ENCODE measurements around the gene KLHL35. TPM values are rescaled to one million over a fixed set of nuclear protein-coding genes. Genes with fewer than 3 reads are reported as not detected.

The KLHL35 gene
- polyA plus RNA-seq, 3 donors from 2014 or later: 0.41 to 1.6 TPM; not detected in 1

DNA sequence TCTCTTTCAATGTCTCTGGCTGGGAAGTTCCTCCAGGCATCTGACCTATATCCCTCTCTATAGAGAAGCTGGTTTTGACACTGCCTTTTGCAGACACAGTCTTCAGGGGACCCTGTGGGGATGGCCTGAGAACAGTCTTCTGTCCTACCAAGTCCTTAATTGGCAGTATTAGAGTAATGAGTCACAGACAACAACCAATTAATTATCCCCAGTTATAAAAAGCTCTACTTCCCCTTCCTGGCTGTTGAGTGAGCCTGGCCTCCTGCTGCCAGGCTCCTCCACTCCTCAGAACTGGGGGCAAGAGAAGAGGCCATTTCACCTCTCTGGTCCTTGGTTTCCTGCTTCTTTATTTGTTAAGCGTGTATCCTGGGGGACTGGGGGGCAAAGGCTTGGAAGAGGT, 41.2 kb upstream of the KLHL35 start:
- Mint-ChIP-seq H3K36me3 (peaks cover 0 to 13% (median 0%) of the 10 kb centered on the region in 3 donors), H3K27me3 (ENCODE audit: low read depth in 3 of 3) (peaks cover 0 to 4% (median 0%) of the 10 kb centered on the region in 3 donors), H3K4me1 (peaks cover 13 to 16% of the 10 kb centered on the region in 2 donors), H3K27ac (no peak overlapping the region), H3K9me3 (no peaks in the 10 kb centered on the region), H3K4me3 (no peak overlapping the region)
- no peak for DNase-seq

DNA sequence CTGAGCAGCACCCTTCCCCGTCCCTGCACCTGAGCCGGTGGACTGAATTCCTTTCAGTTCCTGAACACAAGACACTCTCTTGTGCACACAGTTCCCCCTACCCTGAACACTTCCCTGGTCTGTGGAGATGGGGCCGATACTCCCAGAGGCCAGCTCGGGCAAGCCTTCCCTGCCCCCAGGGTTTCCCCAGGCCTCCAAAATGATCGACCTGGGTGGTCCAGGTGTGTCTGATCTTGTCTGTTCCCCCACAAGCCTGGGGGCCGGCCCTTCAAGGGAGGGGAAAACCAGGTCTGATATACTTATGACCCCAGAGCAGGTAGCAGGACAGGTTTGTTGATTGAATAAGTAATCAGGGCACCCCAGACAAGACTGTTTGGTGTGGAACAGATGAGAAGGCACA, 40.7 kb upstream of the KLHL35 start:
- Mint-ChIP-seq H3K27me3 (ENCODE audit: low read depth in 3 of 3) (peaks cover 0 to 4% (median 0%) of the 10 kb centered on the region in 3 donors), H3K27ac (no peak overlapping the region), H3K9me3 (no peaks in the 10 kb centered on the region), H3K36me3 (peaks cover 0 to 13% (median 0%) of the 10 kb centered on the region in 3 donors), H3K4me3 (no peak overlapping the region), H3K4me1 (peaks cover 13 to 16% of the 10 kb centered on the region in 2 donors)
- DNase-seq: no peak

DNA sequence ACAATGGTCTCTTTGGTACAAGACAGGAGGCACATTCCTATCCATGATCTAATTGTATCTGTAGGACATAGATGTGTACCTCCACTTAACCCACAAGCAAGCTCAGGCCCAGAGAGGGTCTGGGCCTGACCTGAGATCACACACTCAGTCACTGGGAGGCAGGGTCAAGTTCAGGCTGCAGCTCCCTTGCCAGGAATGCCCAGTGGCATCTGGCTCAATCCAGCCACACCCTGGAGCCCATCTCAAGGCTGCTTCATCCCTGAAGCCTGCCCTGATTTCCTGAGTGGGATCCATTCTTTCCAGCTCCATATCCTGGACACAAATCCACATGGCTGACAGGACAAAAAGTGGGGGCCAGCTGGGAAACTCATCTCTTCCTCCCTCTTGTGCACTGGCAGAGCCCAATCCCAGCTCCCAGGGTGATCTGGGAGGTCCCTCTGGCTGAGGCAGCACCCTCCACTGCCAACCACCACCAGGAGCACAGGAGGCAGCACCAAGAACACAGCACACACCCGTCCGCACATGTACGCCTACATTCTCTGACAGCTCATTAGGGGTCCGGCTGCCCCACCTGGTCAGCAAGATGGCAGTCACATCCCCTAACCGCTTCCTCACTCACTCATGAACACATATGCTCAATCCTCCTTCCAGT, 39.2 kb upstream of the KLHL35 start:
- H3K27me3 Mint-ChIP-seq (ENCODE audit: low read depth in 3 of 3): peaks cover 0 to 4% (median 0%) of the 10 kb centered on the region in 3 donors
- H3K4me3 Mint-ChIP-seq: no peak overlapping the region
- no peaks in the 10 kb centered on the region for H3K9me3 Mint-ChIP-seq
- no peak overlapping the region for H3K27ac Mint-ChIP-seq
- peaks cover 13 to 16% of the 10 kb centered on the region in 2 donors for H3K4me1 Mint-ChIP-seq
- DNase-seq: no peak
- H3K36me3 Mint-ChIP-seq: peaks cover 0 to 10% (median 0%) of the 10 kb centered on the region in 3 donors

DNA sequence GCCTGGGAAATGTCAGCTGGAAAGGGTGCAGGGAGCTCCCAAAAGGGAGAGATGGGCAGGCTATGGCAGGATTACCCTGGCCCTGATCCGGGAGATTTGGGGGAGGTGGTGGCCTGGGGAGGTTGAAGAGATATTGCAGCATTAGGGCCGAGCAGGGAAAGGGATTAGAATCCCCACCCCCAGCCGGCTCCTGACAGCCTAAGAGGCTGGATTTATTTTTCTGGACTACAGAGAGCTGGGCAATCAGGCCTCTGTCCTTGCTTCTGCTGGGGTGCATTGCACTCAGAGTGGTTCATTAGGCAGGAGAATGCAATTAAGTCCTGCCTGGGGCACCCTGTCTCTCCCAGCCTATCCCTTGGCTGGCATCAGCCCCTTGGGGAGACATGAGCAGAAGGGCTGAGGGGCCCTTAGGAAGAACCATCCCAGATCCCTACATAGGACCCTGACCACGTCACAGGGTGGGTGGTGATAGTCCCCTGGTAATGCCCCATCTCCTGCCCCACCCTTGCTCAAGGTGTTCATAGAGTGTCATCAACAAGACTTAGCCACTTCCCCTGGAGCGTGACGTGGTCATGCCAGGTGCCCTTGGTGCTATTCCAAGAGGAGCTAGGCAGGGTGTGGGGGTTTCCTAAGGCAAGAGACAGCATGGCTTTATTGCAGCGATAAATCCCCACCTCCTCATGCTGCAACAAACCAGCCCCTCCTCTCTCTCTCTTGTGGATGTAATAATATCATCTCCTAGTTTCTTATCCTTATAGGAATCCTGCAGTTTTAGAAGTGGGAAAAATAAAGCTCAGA, 38.4 kb upstream of the KLHL35 start:
- DNase-seq: no peak
- H3K27ac Mint-ChIP-seq: peak overlapping the region in 1 of 6 donors; percentile 8
- H3K9me3 Mint-ChIP-seq: no peaks in the 10 kb centered on the region
- peaks cover 0 to 4% (median 0%) of the 10 kb centered on the region in 3 donors for H3K27me3 Mint-ChIP-seq (ENCODE audit: low read depth in 3 of 3)
- H3K4me1 Mint-ChIP-seq: peaks cover 13 to 16% of the 10 kb centered on the region in 2 donors
- H3K36me3 Mint-ChIP-seq: peaks cover 0 to 10% (median 0%) of the 10 kb centered on the region in 3 donors
- H3K4me3 Mint-ChIP-seq: no peak overlapping the region

DNA sequence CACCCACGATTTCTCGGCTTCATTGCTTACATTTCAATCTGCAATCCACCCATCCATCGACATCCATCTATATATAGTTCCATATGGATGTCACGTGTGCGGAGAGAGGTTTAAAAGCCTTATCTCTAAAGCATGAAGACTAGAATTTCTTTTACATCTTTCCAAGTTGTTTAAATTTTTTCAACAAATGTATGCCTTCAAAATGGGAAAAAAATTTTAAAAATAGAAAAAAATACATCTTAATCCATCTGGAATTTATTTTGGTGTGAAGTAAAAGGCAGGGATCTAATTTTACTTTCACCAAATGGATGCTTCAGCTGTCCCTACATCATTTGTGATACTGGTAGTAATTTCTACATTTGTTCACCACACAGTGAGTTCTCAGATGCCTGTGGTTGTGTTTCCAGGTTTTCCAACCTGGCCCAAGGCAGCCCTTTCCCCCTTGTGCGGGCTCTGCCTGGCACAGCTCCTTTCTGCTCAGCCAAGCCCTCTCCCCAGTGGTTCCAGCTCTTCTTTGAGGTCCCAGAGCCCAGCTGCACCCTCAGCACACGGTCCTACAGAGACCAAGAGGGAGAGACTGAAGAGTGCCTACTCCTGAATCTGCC, 37.6 kb upstream of the KLHL35 start:
- H3K9me3 Mint-ChIP-seq: no peaks in the 10 kb centered on the region
- no peak for DNase-seq
- no peak overlapping the region for H3K27ac Mint-ChIP-seq
- H3K4me3 Mint-ChIP-seq: no peak overlapping the region
- H3K27me3 Mint-ChIP-seq (ENCODE audit: low read depth in 3 of 3): peaks cover 0 to 4% (median 4%) of the 10 kb centered on the region in 3 donors
- peaks cover 8 to 9% of the 10 kb centered on the region in 2 donors for H3K4me1 Mint-ChIP-seq
- peaks cover 0 to 10% (median 0%) of the 10 kb centered on the region in 3 donors for H3K36me3 Mint-ChIP-seq

DNA sequence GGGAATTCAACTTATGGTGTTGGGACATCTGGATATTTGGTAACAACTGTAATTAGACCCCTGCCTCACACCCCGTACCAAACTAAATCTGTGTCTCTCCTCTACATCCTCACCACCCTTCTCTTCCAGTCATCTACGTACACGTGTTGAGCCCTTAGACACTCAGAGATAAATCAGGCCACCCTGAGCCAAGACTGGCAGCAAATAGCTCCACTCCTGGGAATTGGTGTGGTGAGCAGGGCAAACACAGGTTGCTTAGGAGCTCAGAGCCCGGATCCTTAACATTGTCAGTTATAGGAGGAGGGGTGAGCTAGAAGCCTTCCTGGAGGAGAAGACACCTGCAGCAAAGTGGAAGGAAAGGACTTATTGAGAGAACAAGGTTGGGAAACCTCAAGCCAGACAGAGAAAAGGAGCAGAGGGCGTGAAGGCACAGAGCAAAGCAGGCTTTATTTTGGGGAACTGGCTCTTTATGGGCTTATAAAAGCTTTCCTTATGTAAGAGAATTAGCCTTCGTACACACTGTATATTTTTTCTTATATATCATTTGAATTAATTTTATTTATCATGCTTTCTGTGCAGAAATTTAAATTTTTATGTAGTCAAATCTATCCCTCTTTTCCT, 36.9 kb upstream of the KLHL35 start:
- Mint-ChIP-seq H3K9me3 (no peaks in the 10 kb centered on the region), H3K4me1 (peaks cover 2% of the 10 kb centered on the region in 2 donors), H3K36me3 (peaks cover 0 to 9% (median 0%) of the 10 kb centered on the region in 3 donors), H3K27me3 (ENCODE audit: low read depth in 3 of 3) (peaks cover 0 to 4% (median 4%) of the 10 kb centered on the region in 3 donors), H3K4me3 (no peak overlapping the region), H3K27ac (no peak overlapping the region)
- no peak for DNase-seq

DNA sequence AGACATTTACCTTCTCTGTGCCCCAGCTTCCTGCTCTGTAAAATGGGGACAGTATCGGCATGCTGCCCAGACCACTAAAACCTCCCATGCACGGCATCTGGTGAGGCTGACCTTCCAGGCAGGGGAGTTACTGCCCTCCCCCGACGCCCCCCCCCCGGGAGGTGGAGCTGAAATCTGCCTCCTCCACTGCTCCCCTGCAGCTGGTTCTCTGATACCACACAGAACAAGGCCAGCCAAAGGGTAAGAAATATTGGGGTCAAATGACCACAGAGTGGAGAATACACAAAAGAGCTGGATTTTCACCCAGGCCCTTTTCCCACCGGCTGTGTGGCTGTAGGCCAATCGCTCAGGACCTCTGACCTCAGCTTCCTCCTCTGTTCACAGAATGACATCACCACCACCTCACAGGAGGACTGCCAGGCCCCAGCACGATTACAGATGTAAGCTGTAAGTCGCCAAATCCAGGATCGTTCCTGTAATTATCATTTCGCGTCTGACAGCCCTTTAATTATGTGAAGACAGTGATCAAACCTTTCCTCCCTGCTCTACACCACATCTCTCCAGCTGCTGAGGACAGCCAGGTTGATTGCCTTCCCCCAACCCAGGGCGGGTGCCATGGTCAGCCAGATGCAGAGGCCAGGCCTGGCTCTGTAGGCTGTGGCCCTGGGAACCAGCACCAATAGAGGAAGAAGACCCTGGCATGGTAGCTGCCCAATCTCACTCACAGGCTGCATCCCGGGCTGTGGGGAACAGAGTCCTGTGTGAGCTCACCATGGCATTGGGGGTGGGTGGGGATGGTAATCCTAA, 35.7 kb upstream of the KLHL35 start:
- DNase-seq: no peak
- no peaks in the 10 kb centered on the region for H3K9me3 Mint-ChIP-seq
- H3K36me3 Mint-ChIP-seq: peaks cover 0 to 6% (median 0%) of the 10 kb centered on the region in 3 donors
- no peaks in the 10 kb centered on the region for H3K4me1 Mint-ChIP-seq
- H3K27ac Mint-ChIP-seq: no peak overlapping the region
- H3K27me3 Mint-ChIP-seq (ENCODE audit: low read depth in 3 of 3): peaks cover 0 to 4% (median 3%) of the 10 kb centered on the region in 3 donors
- H3K4me3 Mint-ChIP-seq: no peak overlapping the region

DNA sequence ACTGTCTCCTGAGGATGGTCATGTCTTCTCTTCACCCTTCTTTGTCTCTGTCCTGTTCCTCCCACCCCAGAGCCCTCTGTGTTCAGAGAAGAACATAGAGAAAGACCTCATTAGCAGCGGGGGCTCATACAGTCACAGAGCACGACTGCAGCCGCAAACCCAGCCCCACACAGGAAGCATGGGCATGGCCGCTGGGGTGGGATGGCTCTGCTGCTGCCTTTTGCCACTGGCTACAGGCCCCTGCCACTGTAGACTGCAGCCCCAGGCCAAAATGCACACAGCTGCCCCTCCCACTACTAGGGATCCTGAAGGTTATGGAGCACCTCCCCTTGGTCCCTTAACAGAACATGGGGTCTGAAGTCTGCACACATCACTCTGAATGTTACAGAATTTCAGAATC, 34.9 kb upstream of the KLHL35 start:
- no peak overlapping the region for H3K4me3 Mint-ChIP-seq
- DNase-seq: no peak
- no peaks in the 10 kb centered on the region for H3K4me1 Mint-ChIP-seq
- H3K36me3 Mint-ChIP-seq: peaks cover 0 to 6% (median 0%) of the 10 kb centered on the region in 3 donors
- H3K27ac Mint-ChIP-seq: no peak overlapping the region
- H3K9me3 Mint-ChIP-seq: no peaks in the 10 kb centered on the region
- H3K27me3 Mint-ChIP-seq (ENCODE audit: low read depth in 3 of 3): peaks cover 0 to 4% (median 3%) of the 10 kb centered on the region in 3 donors

DNA sequence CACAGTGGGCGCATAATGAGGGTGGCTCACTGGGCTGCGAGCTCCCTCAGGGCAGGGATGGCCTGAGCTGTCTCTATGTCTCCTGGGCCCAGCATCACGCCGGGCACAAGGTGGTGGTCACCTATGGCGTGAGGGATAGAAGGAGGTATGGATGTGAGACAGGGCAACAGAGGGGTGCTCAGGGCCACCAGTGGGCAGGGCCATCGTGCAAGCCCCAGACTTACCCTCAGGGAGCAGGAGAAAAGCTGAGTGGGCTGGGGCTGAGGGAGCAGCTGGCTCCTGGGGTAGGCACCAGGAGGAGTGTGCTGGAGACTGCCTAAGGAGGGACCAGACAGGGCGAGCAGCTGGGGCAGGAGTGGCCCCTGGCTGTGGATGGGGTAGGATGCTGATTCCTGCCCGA, 34.3 kb upstream of the KLHL35 start:
- H3K4me1 Mint-ChIP-seq: no peaks in the 10 kb centered on the region
- H3K36me3 Mint-ChIP-seq: peaks cover 0 to 6% (median 0%) of the 10 kb centered on the region in 3 donors
- DNase-seq: no peak
- no peak overlapping the region for H3K27ac Mint-ChIP-seq
- H3K27me3 Mint-ChIP-seq (ENCODE audit: low read depth in 3 of 3): peaks cover 0 to 4% (median 3%) of the 10 kb centered on the region in 3 donors
- H3K9me3 Mint-ChIP-seq: no peaks in the 10 kb centered on the region
- H3K4me3 Mint-ChIP-seq: no peak overlapping the region

DNA sequence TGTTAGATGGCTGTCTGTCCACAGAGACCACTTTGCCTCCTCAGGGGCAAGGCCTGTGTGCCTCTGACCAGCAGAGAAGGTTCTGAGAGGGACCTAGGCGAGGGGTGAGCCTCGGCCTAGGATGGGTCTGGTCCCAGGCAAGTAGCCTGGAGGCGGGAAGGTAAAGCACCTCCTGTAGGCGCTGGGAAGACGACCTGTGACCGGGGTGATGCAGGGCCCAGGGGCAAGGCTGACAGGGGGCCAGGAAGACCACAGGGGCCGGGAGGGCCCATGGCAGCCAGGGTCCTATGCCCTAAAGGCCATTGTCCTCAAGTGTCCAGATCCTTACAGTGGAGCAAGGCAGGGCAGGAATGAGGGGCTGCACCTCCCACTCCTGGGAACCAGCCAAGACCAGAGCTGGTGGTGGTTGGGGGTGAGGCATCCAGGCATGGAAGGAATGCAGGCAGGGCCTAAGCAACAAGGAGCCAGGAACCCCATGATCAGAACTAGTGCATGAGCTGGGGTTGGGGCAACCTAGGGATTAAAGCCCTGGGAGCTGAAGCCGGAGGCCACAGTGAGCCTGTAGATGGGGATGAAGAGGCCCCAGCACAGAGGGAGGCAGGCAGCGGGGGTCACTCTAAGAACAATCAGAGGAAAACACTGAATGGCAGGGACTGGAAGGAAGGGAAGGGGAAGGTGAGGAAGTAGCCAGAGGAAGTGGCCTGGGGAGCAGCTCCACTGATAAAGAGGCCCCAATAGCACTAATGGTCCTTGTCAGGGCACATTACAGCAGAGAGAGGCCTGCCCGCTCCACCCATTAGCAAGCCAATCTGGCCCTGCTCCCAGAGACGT, 32.9 kb upstream of the KLHL35 start:
- Mint-ChIP-seq H3K27me3 (ENCODE audit: low read depth in 3 of 3) (peaks cover 0 to 4% (median 3%) of the 10 kb centered on the region in 3 donors), H3K27ac (peak overlapping the region in 1 of 6 donors; percentile 40), H3K4me3 (no peak overlapping the region), H3K4me1 (no peaks in the 10 kb centered on the region), H3K36me3 (peaks cover 0 to 6% (median 0%) of the 10 kb centered on the region in 3 donors), H3K9me3 (no peaks in the 10 kb centered on the region)
- no peak for DNase-seq

DNA sequence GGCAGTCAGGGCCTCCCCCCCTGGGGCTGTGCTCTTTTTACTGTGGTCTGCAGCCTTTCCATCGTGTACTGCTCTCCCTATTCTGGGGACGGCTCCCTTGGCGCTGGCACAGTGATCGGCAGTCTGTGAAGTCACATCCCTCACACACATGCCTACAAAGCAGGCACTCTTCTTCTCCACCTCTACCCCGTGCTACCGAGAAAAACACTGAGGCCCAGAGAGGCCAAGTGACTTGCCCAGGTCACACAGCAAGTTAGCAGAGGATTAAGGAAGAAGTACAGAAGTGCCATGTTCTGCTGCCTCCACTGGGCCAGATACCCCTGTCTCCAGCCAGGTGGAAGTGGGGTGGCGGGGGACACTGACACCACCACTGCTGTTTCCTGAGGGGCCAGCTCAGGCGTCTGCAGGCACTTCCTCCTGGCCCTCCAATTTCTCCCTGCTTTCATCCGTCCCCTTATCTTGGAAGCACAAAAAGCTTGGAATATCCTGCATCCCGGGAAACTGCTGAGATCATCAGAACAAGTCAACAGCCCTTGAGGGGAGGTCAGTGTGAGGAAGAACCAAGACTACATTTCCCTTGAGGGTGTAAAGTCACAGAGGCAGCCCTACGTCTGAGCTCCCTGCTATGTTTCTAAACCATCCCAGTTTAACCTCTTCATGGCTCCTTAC, 30.2 kb upstream of the KLHL35 start:
- Mint-ChIP-seq H3K36me3 (peaks cover 0 to 3% (median 0%) of the 10 kb centered on the region in 3 donors), H3K27me3 (ENCODE audit: low read depth in 3 of 3) (peaks cover 0 to 4% (median 0%) of the 10 kb centered on the region in 3 donors), H3K27ac (no peak overlapping the region), H3K4me1 (no peaks in the 10 kb centered on the region), H3K4me3 (no peak overlapping the region), H3K9me3 (no peaks in the 10 kb centered on the region)
- no peak for DNase-seq

DNA sequence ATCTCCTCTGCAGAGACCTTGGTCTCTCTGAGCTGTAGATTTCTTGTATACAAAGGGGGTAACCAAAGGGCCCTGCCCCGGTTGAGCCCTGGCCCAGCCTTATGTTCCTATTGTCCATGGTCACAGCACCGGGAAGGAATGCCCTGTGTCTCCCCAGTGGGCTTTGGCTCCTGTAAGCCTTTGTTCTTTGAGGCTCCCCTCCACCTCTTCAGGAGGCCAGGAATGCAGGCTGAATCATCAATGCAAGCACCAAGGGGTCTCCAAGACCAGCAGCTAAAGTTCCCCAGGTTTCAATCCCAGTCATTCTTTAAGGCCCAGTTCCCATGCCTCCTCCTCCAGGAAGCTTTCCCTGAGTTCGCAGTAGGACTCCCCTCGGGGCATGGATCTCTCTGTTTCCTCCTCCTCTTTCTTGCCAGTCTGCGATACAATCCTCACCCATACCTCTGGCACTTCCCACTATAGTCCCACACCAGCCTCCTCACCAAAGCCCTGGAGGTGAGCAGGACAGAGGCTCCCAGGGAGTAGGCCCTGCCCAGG, 29.2 kb upstream of the KLHL35 start:
- no peak overlapping the region for H3K27ac Mint-ChIP-seq

More for the DNA sequence above, 29.2 kb upstream of the KLHL35 start:
- Mint-ChIP-seq H3K36me3 (peaks cover 0 to 3% (median 0%) of the 10 kb centered on the region in 3 donors), H3K4me3 (no peak overlapping the region), H3K9me3 (no peaks in the 10 kb centered on the region), H3K27me3 (ENCODE audit: low read depth in 3 of 3) (peaks cover 0 to 4% (median 0%) of the 10 kb centered on the region in 3 donors), H3K4me1 (no peaks in the 10 kb centered on the region)
- DNase-seq: no peak

Data from immature natural killer cell (primary cell).